ENCODE data around the gene PBXIP1. TPM values are rescaled to one million over a fixed set of nuclear protein-coding genes. Genes with fewer than 3 reads are reported as not detected.

Gene PBXIP1
- total RNA-seq, 1 donor from 2014 or later: 23.7 TPM

GRCh38 chr1:154974102-154974807, 18.4 kb upstream of the PBXIP1 start, which contains the start of gene CKS1B:
Gene CKS1B (plus strand): TSS chr1:154974681. CDS start chr1:154974746, 65 bp downstream.
- Histone ChIP-seq H3K4me3 (ENCODE audit: low read depth, low read length) (peak within 1 kb of the TSS; percentile 59), H3K36me3 (ENCODE audit: control insufficient read depth, insufficient read depth, low read length) (peaks cover 1% of the 10 kb centered on the region), H3K27me3 (ENCODE audit: control insufficient read depth, insufficient read depth, low read length) (no peaks in the 10 kb centered on the region)
- FAIRE-seq: peak; percentile 52
- peak; percentile 100 for DNase-seq (ENCODE audit: low read depth)
- TF ChIP-seq CTCF (IDR thresholded peaks at IDR 0.05; ENCODE audit: insufficient read depth, low read length, severe bottlenecking): no peak

GRCh38 chr1:154973344-154974101, 17.6 kb upstream of the PBXIP1 start:
- H3K27me3 ChIP-seq (ENCODE audit: control insufficient read depth, insufficient read depth, low read length): no peaks in the 10 kb centered on the region
- DNase-seq (ENCODE audit: low read depth) (peak; percentile 97), FAIRE-seq (peak; percentile 72)
- peak; percentile 27 for TF ChIP-seq CTCF (IDR thresholded peaks at IDR 0.05; ENCODE audit: insufficient read depth, low read length, severe bottlenecking)
- H3K4me3 ChIP-seq (ENCODE audit: low read depth, low read length): peak overlapping the region; percentile 59
- peaks cover 5% of the 10 kb centered on the region for H3K36me3 ChIP-seq (ENCODE audit: control insufficient read depth, insufficient read depth, low read length)

GRCh38 chr1:154972517-154973343, 16.8 kb upstream of the PBXIP1 start:
- peak overlapping the region; percentile 59 for H3K4me3 ChIP-seq (ENCODE audit: low read depth, low read length)
- no peaks in the 10 kb centered on the region for H3K27me3 ChIP-seq (ENCODE audit: control insufficient read depth, insufficient read depth, low read length)
- DNase-seq (ENCODE audit: low read depth): peak; percentile 98
- TF ChIP-seq CTCF (IDR thresholded peaks at IDR 0.05; ENCODE audit: insufficient read depth, low read length, severe bottlenecking): no peak
- H3K36me3 ChIP-seq (ENCODE audit: control insufficient read depth, insufficient read depth, low read length): peaks cover 11% of the 10 kb centered on the region
- no peak for FAIRE-seq

DNA sequence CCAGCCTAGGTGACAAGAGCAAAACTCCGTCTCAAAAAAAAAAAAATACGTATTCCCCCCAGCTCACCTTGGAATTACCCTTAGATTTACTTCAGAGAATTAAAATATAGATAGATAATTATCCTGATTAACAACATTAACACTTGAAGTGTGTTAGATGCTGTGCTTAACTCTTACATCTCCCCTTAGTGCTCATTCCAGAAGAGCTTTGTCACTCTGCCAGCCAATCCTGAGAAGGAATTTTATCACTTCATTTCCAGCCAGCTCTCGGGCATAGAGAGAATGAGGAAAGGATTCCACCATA, 16.3 kb upstream of the PBXIP1 start:
- DNase-seq (ENCODE audit: low read depth): no peak
- H3K27me3 ChIP-seq (ENCODE audit: control insufficient read depth, insufficient read depth, low read length): no peaks in the 10 kb centered on the region
- no peak for TF ChIP-seq CTCF (IDR thresholded peaks at IDR 0.05; ENCODE audit: insufficient read depth, low read length, severe bottlenecking)
- no peak for FAIRE-seq
- no peak overlapping the region for H3K4me3 ChIP-seq (ENCODE audit: low read depth, low read length)
- H3K36me3 ChIP-seq (ENCODE audit: control insufficient read depth, insufficient read depth, low read length): peaks cover 15% of the 10 kb centered on the region

- FAIRE-seq: no peak
- Histone ChIP-seq H3K27me3 (ENCODE audit: control insufficient read depth, insufficient read depth, low read length) (no peaks in the 10 kb centered on the region), H3K4me3 (ENCODE audit: low read depth, low read length) (peak overlapping the region; percentile 74), H3K36me3 (ENCODE audit: control insufficient read depth, insufficient read depth, low read length) (peaks cover 22% of the 10 kb centered on the region)
- no peak for TF ChIP-seq CTCF (IDR thresholded peaks at IDR 0.05; ENCODE audit: insufficient read depth, low read length, severe bottlenecking)
- peak; percentile 94 for DNase-seq (ENCODE audit: low read depth)
These were observed 15.6 kb upstream of the PBXIP1 start for GRCh38 chr1:154971341-154971998.
